Dendritic cell treated with granulocyte-macrophage colony-stimulating factor and Interleukin-4, amounts not matched to agents 40 ng/mL and 50 ng/mL, for 4 days (primary cell): ENCODE measurements around the gene FBLN1.
"Not testable (repeated sequence)": the region's sequence is repeated elsewhere in the genome, so short reads cannot be mapped to it uniquely, and the experiment has no call there.

Experiments
- H3K27ac Mint-ChIP-seq: one replicate; pipeline ENCODE4 v1.8.0; 2022; ENCODE audit warnings: mild to moderate bottlenecking, mixed read lengths
- H3K27me3 Mint-ChIP-seq: one replicate; pipeline ENCODE4 v1.8.0; 2022; ENCODE audit warnings: mild to moderate bottlenecking, mixed read lengths
- H3K36me3 Mint-ChIP-seq: one replicate; pipeline ENCODE4 v1.8.0; 2022; ENCODE audit warnings: low read depth, mixed read lengths
- H3K4me1 Mint-ChIP-seq: one replicate; pipeline ENCODE4 v1.8.0; 2022; ENCODE audit warnings: low read depth, mixed read lengths
- H3K4me3 Mint-ChIP-seq: one replicate; pipeline ENCODE4 v1.8.0; 2022; ENCODE audit warnings: mild to moderate bottlenecking, moderate library complexity, mixed read lengths
- H3K9me3 Mint-ChIP-seq: one replicate; pipeline ENCODE4 v1.8.0; 2022; ENCODE audit warnings: mixed read lengths
- intact Hi-C: fragments of 100-400 bp; cut with micrococcal nuclease; formaldehyde crosslinking; loops from one replicate; pipeline ENCODE4 v1.15.0; 2022

Gene FBLN1

GRCh38 chr22:45557926-45558325 is 55.2 kb downstream of the FBLN1 start:
- H3K36me3 Mint-ChIP-seq, intact Hi-C loops, H3K4me3 Mint-ChIP-seq, H3K27ac Mint-ChIP-seq: not testable (repeated sequence)
- Mint-ChIP-seq H3K27me3 (peaks cover 35% of the 10 kb centered on the region), H3K9me3 (peaks cover 26% of the 10 kb centered on the region), H3K4me1 (peaks cover 17% of the 10 kb centered on the region)

DNA sequence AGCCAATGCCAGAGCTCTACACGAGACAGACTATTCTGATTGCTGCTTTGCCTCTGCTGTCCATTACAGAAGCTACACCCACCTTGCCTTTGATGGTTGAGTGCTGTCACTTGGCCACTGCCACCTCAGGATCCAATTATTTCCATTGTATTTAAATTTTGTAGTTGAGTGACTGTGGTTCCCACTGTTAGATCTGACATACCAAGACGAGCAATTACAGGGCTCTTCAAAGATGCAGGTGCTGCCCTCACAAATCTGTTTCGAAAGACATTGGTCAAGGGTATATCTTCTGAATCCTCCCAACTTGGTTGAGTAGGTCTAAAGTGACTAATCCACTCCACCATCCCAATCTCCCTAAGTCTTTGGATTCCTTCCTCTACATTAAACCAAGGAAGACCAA is 57.4 kb downstream of the FBLN1 start:
- H3K36me3 Mint-ChIP-seq, intact Hi-C loops, H3K4me3 Mint-ChIP-seq, H3K4me1 Mint-ChIP-seq, H3K27ac Mint-ChIP-seq: not testable (repeated sequence)
- Mint-ChIP-seq H3K27me3 (peaks cover 29% of the 10 kb centered on the region), H3K9me3 (peaks cover 30% of the 10 kb centered on the region)

DNA sequence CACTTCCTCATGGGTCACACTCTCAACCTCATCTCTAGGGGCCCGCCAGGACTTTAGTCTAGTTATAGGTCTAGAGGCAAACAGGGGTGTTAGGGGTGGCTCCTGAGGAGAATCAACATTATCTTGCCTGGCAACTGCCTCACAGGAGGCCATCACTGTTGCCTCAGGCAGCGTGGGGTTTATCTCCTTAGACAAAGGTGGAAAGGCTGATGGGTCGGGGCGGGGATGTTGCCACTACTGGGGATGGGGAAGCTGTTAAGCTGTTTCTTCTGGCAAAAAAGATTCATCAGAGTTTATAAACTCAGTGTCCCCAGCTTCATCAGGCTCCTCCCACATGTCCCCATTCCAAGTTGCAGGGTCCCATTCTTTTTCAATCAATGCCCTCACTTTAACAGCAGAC is 58.1 kb downstream of the FBLN1 start:
- Mint-ChIP-seq H3K27me3 (peaks cover 29% of the 10 kb centered on the region), H3K9me3 (peaks cover 30% of the 10 kb centered on the region)
- H3K27ac Mint-ChIP-seq, H3K4me3 Mint-ChIP-seq, intact Hi-C loops, H3K36me3 Mint-ChIP-seq, H3K4me1 Mint-ChIP-seq: not testable (repeated sequence)

GRCh38 chr22:45562102-45562501 is 59.4 kb downstream of the FBLN1 start:
- Mint-ChIP-seq H3K36me3 (no peaks in the 10 kb centered on the region), H3K9me3 (peaks cover 30% of the 10 kb centered on the region), H3K4me3 (no peak overlapping the region), H3K4me1 (no peaks in the 10 kb centered on the region), H3K27me3 (peaks cover 30% of the 10 kb centered on the region), H3K27ac (no peak overlapping the region)
- intact Hi-C loops = no loop called here

DNA sequence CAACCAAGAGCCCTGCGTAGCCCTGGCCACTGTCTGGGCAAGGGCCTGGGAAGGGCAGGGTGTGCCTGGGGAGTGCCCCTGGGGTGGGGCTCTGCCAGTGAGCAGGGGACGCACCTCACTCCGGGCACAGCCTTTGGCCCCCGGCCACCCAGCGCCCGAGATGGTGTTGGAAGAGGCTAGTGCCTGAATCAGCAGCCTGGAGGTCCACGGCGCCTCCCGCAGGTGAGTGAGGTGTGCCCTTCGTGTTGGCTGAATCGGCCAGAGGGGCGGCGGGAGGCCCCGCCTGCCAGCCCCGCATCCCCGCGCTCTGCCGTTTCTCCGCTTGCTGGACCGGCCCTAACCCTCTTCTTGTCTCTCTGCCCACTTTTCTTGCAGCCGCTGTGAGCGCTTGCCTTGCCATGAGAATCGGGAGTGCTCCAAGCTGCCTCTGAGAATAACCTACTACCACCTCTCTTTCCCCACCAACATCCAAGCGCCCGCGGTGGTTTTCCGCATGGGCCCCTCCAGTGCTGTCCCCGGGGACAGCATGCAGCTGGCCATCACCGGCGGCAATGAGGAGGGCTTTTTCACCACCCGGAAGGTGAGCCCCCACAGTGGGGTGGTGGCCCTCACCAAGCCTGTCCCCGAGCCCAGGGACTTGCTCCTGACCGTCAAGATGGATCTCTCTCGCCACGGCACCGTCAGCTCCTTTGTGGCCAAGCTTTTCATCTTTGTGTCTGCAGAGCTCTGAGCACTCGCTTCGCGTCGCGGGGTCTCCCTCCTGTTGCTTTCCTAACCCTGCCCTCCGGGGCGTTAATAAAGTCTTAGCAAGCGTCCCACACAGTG is 60.1 kb downstream of the FBLN1 start:
- Mint-ChIP-seq H3K9me3 (peaks cover 30% of the 10 kb centered on the region), H3K27me3 (peaks cover 34% of the 10 kb centered on the region), H3K4me1 (no peaks in the 10 kb centered on the region), H3K27ac (no peak overlapping the region), H3K36me3 (no peaks in the 10 kb centered on the region), H3K4me3 (no peak overlapping the region)
- intact Hi-C loops = no loop called here

DNA sequence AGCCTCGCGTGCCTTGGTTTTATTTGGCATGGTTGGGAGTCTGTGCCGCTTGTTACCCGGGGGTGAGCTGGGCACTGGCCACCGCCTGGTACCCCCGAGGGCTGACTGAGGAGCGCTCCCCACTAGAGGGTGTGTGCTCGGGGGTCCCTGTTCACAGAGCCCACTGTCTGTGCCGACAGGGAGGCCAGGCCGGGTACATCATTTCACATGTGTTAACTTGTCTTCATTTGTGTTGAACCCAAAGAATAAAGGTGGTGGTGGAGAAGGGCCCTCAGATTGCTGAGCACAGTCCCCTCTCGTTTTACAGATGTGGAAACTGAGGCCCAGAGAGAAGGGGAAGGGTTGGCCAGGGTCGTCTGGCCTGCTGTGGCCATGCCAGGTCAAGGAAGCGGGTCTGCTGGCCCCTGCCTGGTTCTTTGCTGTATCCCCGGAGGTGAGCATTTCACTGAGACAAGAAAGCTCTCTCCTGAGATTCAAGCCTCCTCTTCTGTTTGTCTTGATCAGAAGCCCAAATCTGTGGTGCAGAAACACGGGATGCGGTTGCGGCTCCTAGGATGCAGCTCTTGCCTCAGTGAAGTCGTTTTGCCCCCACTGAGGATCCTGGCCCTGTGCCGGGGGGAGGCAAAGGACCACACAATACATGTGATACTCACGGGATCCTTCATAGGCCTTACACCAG is 60.8 kb downstream of the FBLN1 start:
- H3K4me1 Mint-ChIP-seq = no peaks in the 10 kb centered on the region
- no peak overlapping the region for H3K4me3 Mint-ChIP-seq
- intact Hi-C loops = no loop called here
- H3K27me3 Mint-ChIP-seq = peaks cover 36% of the 10 kb centered on the region
- H3K27ac Mint-ChIP-seq = no peak overlapping the region
- H3K9me3 Mint-ChIP-seq = peaks cover 30% of the 10 kb centered on the region
- H3K36me3 Mint-ChIP-seq = no peaks in the 10 kb centered on the region

DNA sequence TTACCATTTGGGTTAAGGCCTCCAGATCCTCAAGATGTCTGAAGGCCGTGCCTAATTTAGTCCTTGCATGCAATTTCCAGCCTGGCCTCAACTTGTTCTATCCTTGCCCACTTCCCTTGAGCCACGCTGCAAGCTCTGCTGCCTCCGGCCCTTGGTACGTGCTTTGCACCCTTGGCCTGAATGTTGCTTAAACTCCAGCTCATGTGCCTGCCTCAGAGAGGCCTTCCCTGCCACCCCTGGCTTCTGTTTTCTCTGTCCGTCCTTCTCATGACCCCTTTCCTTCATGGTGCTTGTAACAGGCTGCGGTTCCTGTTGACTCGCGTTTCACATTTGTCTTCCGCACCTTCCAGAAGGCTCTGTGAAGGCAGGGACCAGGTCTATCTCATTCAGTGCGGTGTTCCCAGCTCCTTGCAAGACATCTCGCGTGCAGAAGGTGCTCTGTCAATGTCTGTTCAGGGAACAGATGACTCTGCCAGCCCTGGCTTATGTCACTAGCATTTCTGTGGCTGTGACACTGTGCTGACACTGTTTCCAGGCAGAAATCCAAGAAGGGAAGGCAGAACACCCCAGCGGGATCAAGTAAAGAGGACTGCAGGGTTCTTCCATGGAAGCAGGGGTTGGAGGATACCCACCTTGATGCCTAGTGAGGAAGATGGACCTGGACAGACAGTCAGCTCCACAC is 61.8 kb downstream of the FBLN1 start:
- H3K9me3 Mint-ChIP-seq = peaks cover 27% of the 10 kb centered on the region
- H3K27ac Mint-ChIP-seq = no peak overlapping the region

DNA sequence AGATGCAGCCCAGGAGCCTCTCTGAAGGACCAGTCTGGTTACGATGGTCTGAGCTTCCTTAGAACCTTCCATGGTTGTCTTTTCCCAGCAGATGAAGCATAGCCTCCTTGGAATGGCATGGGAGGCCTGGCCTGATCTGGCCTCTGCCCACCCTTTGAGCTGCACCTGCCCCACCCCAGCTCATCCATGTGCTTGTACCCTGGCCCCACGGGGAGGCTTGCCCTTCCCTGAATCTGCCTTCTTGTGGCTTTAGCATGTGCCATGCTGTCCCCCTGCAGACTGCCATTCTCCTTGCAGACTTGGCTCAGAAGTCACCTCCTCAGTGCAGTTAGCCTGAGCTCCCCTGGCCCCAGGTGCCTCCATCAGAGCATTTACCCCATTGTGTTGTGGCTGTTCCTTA is 62.5 kb downstream of the FBLN1 start:
- peaks cover 42% of the 10 kb centered on the region for H3K27me3 Mint-ChIP-seq
- peaks cover 20% of the 10 kb centered on the region for H3K9me3 Mint-ChIP-seq
- intact Hi-C loops = no loop called here
- H3K36me3 Mint-ChIP-seq = no peaks in the 10 kb centered on the region
- no peak overlapping the region for H3K27ac Mint-ChIP-seq
- H3K4me3 Mint-ChIP-seq = no peak overlapping the region
- no peaks in the 10 kb centered on the region for H3K4me1 Mint-ChIP-seq

More for the DNA sequence above, 61.8 kb downstream of the FBLN1 start:
- Mint-ChIP-seq H3K4me1 (no peaks in the 10 kb centered on the region), H3K4me3 (no peak overlapping the region), H3K36me3 (no peaks in the 10 kb centered on the region), H3K27me3 (peaks cover 42% of the 10 kb centered on the region)
- intact Hi-C loops = no loop called here

- intact Hi-C loops = no loop called here
- H3K36me3 Mint-ChIP-seq = no peaks in the 10 kb centered on the region
- H3K4me3 Mint-ChIP-seq = no peak overlapping the region
- H3K9me3 Mint-ChIP-seq = peaks cover 12% of the 10 kb centered on the region
- H3K4me1 Mint-ChIP-seq = no peaks in the 10 kb centered on the region
- H3K27me3 Mint-ChIP-seq = peaks cover 44% of the 10 kb centered on the region
- H3K27ac Mint-ChIP-seq = no peak overlapping the region
These were observed 63.3 kb downstream of the FBLN1 start for GRCh38 chr22:45565973-45566372.

- H3K9me3 Mint-ChIP-seq = peaks cover under 1% of the 10 kb centered on the region
- no peaks in the 10 kb centered on the region for H3K4me1 Mint-ChIP-seq
- peaks cover 40% of the 10 kb centered on the region for H3K27me3 Mint-ChIP-seq
- no peak overlapping the region for H3K27ac Mint-ChIP-seq
- no peaks in the 10 kb centered on the region for H3K36me3 Mint-ChIP-seq
- intact Hi-C loops = no loop called here
- H3K4me3 Mint-ChIP-seq = no peak overlapping the region
These were observed 65.5 kb downstream of the FBLN1 start for GRCh38 chr22:45568213-45568612.

GRCh38 chr22:45571089-45571488 is 68.4 kb downstream of the FBLN1 start:
- Mint-ChIP-seq H3K36me3 (no peaks in the 10 kb centered on the region), H3K4me3 (no peak overlapping the region), H3K4me1 (peaks cover 7% of the 10 kb centered on the region), H3K27ac (no peak overlapping the region), H3K27me3 (peaks cover 37% of the 10 kb centered on the region), H3K9me3 (no peaks in the 10 kb centered on the region)
- intact Hi-C loops = no loop called here

DNA sequence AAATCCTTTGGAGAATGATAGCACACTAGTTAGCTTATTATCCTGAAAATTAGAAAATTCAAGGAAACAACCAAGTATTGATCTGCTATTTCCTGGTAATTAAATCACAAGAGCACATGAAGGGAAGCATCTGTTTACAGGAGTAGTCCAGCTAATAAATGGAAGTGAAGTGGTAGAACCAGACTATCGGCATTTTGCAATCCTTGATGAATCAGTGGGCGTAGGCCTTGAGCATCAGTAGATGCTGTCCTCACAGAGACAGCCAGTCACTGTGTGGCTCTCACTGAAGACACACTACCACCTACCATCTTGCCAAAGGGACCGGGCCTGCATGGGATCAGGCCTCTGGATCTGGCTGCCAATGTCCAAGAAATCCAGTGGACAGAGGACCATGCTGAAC is 69.8 kb downstream of the FBLN1 start:
- intact Hi-C loops = no loop called here

DNA sequence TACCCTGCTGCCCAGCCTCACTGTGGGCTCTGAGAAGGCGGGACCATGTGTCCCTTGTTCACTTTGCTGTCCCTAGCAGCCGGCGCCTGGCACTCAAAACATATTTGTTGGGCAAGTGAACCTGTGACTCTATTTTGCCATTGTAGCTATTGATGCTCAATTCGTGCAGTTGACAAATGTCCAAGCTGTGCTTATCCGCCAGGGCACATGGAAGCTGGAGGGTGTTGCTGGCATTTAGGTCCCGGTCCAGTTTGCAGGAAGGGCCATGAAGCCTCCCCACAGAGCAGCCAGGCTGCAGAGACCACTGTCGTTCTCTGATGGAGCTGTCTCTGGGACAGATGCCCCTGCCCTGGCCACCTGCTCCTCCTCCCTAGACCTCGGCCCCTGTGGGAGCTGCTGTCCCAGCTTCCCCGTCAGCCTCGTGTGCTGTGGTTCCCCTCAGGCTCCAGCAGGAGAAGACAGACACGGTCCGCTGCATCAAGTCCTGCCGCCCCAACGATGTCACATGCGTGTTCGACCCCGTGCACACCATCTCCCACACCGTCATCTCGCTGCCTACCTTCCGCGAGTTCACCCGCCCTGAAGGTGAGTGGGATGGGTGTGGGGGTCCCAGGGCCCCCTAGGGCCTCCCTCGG is 71.5 kb downstream of the FBLN1 start:
- Mint-ChIP-seq H3K36me3 (no peaks in the 10 kb centered on the region), H3K27me3 (peaks cover 45% of the 10 kb centered on the region), H3K4me1 (peaks cover 7% of the 10 kb centered on the region), H3K27ac (no peak overlapping the region), H3K4me3 (no peak overlapping the region), H3K9me3 (no peaks in the 10 kb centered on the region)
- intact Hi-C loops = no loop called here

More for the DNA sequence above, 69.8 kb downstream of the FBLN1 start:
- H3K9me3 Mint-ChIP-seq = no peaks in the 10 kb centered on the region
- H3K4me3 Mint-ChIP-seq = no peak overlapping the region
- peaks cover 41% of the 10 kb centered on the region for H3K27me3 Mint-ChIP-seq
- H3K4me1 Mint-ChIP-seq = peaks cover 7% of the 10 kb centered on the region
- H3K36me3 Mint-ChIP-seq = no peaks in the 10 kb centered on the region
- no peak overlapping the region for H3K27ac Mint-ChIP-seq

- Mint-ChIP-seq H3K27ac (no peak overlapping the region), H3K4me1 (peaks cover 7% of the 10 kb centered on the region), H3K9me3 (no peaks in the 10 kb centered on the region), H3K36me3 (no peaks in the 10 kb centered on the region), H3K4me3 (no peak overlapping the region), H3K27me3 (peaks cover 50% of the 10 kb centered on the region)
- intact Hi-C loops = no loop called here
These were observed 72.5 kb downstream of the FBLN1 start for GRCh38 chr22:45575173-45575572.
